Thymus (tissue), 11 donors: Measurements from ENCODE around the gene AGRN. TPM values are rescaled to one million over a fixed set of nuclear protein-coding genes. Genes with fewer than 3 reads are reported as not detected.
"Not testable (repeated sequence)": the region's sequence is repeated elsewhere in the genome, so short reads cannot be mapped to it uniquely, and the experiment has no call there.

ENCODE experiments used
- DNase-seq, 9 donors: peaks; one replicate each; pipeline ENCODE4 v3.0.0-alpha.2; 2013; ENCODE audit warnings: low spot score in 9 of 9, low read depth in 6 of 9, missing footprints in 1 of 9
- H3K27ac ChIP-seq, 2 donors: one replicate each; pipeline ENCODE4 v1.5.1; 2013; ENCODE audit warnings: control low read depth in 1 of 2, low read depth in 1 of 2, low read length in 1 of 2, mild to moderate bottlenecking in 1 of 2, moderate library complexity in 1 of 2
- H3K27me3 ChIP-seq, 2 donors: one replicate each; pipeline ENCODE4 v1.5.1; 2013; ENCODE audit warnings: low read length in 1 of 2; ENCODE audit not compliant: control insufficient read depth in 2 of 2, insufficient read depth in 1 of 2
- H3K36me3 ChIP-seq, 2 donors: one replicate each; pipeline ENCODE4 v1.5.1; 2013; ENCODE audit warnings: low read length in 1 of 2, mild to moderate bottlenecking in 1 of 2, moderate library complexity in 1 of 2; ENCODE audit not compliant: control insufficient read depth in 2 of 2, insufficient read depth in 2 of 2
- H3K4me1 ChIP-seq, 2 donors: one replicate each; pipeline ENCODE4 v1.5.1; 2013; ENCODE audit warnings: low read length in 2 of 2; ENCODE audit not compliant: control insufficient read depth in 2 of 2, insufficient read depth in 2 of 2
- H3K4me3 ChIP-seq, 2 donors: one replicate each; pipeline ENCODE4 v1.5.1; 2013; ENCODE audit warnings: low read length in 2 of 2, control low read depth in 1 of 2, mild to moderate bottlenecking in 1 of 2
- H3K9me3 ChIP-seq, 2 donors: one replicate each; pipeline ENCODE4 v1.5.1; 2013; ENCODE audit warnings: low read length in 1 of 2, mild to moderate bottlenecking in 1 of 2; ENCODE audit not compliant: control insufficient read depth in 2 of 2, insufficient read depth in 1 of 2
- whole genome bisulfite sequencing: extraction: QIAGEN DNeasy Blood & Tissue Kit; methylation state at CpG from one replicate; pipeline ENCODE4 v1.1.7; 2013; 5-methylcytosine and 5-hydroxymethylcytosine counted together
- polyA plus RNA-seq: library from polyadenylated mRNA; stranded (reverse); fragments of 200-250 nt; gene quantifications from one replicate; pipeline ENCODE4 v1.2.3, GENCODE V29; 2013
- total RNA-seq: library from RNA; stranded (reverse); fragments of 120-200 nt; gene quantifications from one replicate; pipeline ENCODE4 v1.2.4, GENCODE V29; 2013
- donor health status: healthy.

The AGRN gene
- total and polyA plus RNA-seq, 2 donors: 6.2 to 19.2 TPM

DNA sequence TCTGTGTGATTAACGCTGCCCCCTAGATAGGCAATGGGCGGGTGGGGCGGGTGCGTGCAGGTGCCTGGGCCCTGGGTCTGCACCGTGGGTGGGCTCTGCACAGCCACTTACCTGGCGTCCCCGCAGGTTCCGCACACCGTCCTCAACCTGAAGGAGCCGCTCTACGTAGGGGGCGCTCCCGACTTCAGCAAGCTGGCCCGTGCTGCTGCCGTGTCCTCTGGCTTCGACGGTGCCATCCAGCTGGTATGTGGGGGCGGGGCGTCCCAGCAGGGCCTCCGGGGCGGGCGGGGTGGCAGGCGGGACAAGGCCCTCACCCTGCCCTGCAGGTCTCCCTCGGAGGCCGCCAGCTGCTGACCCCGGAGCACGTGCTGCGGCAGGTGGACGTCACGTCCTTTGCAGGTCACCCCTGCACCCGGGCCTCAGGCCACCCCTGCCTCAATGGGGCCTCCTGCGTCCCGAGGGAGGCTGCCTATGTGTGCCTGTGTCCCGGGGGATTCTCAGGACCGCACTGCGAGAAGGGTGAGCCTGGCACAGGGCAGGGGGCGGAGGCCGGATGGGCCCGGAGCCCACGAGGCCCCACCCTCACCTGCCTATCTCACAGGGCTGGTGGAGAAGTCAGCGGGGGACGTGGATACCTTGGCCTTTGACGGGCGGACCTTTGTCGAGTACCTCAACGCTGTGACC lies 31.3 kb downstream of the AGRN start:
- peaks cover 0 to 4% of the 10 kb centered on the region in 2 donors for H3K9me3 ChIP-seq
- peaks cover 0 to 4% of the 10 kb centered on the region in 2 donors for H3K36me3 ChIP-seq
- no peak for DNase-seq
- no peaks in the 10 kb centered on the region for H3K27me3 ChIP-seq
- no peak overlapping the region for H3K27ac ChIP-seq
- no peaks in the 10 kb centered on the region for H3K4me1 ChIP-seq
- WGBS: 98% methylated on average over 46 of the region's 46 CpGs
- no peak overlapping the region for H3K4me3 ChIP-seq

DNA sequence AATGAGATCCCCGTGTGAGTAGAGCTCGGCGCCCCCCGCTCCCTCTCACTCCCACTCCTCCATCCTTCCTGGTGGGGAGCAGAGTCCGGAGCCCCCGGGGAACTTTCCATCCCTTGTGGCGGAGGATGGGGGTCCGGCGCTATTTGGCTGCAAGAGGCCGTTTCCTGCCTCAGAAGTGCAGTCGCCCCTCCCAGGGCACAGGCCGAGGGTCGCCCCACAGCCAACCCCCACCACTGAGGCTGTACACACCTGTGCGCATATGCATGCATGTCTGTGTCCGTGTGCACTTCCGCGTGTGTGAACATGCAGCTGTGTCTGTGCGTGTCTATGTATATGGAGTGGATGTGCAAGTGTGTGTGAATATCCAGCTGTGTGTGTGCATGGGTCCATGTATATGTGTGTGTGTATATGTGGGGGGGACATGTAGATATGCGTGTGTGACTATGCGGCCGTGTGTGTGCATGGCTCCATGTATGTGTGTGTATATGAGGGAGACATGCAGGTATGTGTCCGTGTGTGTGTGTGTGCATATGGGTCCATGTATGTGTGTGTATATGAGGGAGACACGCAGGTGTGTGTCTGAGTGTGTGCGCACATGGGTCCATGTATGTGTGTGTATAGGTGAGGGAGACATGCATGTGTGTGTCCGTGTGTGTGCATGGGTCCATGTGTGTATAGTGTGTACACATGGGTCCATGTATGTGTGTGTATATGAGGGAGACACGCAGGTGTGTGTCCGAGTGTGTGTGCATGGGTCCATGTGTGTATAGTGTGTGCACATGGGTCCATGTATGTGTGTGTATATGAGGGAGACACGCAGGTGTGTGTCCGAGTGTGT lies 32.3 kb downstream of the AGRN start:
- no peaks in the 10 kb centered on the region for H3K4me1 ChIP-seq
- no peaks in the 10 kb centered on the region for H3K36me3 ChIP-seq
- H3K27ac ChIP-seq: no peak overlapping the region
- WGBS: 96% methylated on average over 29 of the region's 29 CpGs
- H3K27me3 ChIP-seq: peaks cover 0 to 6% of the 10 kb centered on the region in 2 donors
- H3K9me3 ChIP-seq: peaks cover 0 to 4% of the 10 kb centered on the region in 2 donors
- no peak for DNase-seq
- no peak overlapping the region for H3K4me3 ChIP-seq

DNA sequence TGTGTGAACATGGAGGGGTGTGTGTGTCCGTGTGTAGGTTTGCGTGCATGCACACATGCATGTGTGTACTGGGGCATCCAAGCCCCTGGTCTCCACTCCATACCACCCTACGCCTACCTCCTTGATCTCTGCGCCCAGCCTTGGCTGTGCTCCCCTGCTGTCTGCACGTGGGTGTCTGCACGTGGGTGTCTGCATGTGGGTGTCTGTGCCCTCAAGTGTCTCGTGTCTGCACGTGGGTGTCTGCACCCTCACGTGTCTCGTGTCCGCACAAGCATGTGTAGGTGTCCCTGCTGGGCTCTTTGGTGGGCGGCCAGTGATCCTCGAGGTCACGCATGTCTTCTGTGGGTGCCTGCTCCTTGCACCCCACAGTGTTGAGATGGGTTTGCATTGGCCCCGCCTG lies 33.1 kb downstream of the AGRN start:
- Histone ChIP-seq H3K4me1 (no peaks in the 10 kb centered on the region), H3K27ac (no peak overlapping the region), H3K36me3 (no peaks in the 10 kb centered on the region), H3K4me3 (no peak overlapping the region), H3K9me3 (peaks cover 0 to 4% of the 10 kb centered on the region in 2 donors), H3K27me3 (peaks cover 2 to 14% of the 10 kb centered on the region in 2 donors)
- 96% methylated on average over 15 of the region's 15 CpGs for WGBS
- DNase-seq: no peak

DNA sequence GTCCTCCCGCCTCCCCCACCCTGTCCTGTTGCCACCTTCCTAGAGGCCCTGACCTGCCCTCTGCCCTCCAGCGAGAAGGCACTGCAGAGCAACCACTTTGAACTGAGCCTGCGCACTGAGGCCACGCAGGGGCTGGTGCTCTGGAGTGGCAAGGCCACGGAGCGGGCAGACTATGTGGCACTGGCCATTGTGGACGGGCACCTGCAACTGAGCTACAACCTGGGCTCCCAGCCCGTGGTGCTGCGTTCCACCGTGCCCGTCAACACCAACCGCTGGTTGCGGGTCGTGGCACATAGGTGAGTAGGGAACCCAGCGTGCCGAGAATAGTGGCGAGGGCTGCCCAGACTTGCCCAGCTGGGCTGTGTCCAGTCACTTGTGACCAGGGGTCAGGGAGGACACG lies 33.8 kb downstream of the AGRN start:
- H3K27me3 ChIP-seq: peaks cover 9 to 21% of the 10 kb centered on the region in 2 donors
- 98% methylated on average over 18 of the region's 18 CpGs for WGBS

DNA sequence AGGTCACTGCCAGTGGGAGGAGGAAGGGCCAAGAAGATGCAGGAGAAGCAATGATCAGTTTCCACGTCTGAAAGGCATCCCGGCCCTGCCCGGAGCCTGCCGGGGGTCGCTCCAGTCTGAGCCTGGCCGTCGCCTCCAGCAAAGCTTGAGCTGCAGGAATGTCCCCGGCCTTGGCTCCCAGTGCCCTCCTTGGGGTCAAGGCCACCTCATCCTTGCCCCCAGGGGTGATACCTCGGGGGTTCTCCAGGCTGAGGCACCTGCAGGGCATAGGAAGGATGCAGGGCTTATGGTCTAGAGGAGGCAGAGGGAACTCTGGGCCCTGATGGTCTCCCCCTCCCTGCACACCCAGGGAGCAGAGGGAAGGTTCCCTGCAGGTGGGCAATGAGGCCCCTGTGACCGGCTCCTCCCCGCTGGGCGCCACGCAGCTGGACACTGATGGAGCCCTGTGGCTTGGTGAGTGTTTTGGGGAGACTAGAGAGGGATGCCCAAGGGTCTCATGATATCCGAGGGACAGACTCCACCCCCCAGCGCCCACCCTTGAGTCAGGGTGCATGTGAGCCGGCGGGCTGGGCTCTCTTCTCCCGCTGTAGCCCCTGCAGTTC lies 34.3 kb downstream of the AGRN start:
- DNase-seq: no peak
- Histone ChIP-seq H3K9me3 (peaks cover 0 to 4% of the 10 kb centered on the region in 2 donors), H3K27ac (no peak overlapping the region), H3K4me3 (no peak overlapping the region), H3K36me3 (no peaks in the 10 kb centered on the region), H3K4me1 (peaks cover 0 to 9% of the 10 kb centered on the region in 2 donors), H3K27me3 (peaks cover 14 to 26% of the 10 kb centered on the region in 2 donors)
- WGBS: 97% methylated on average over 18 of the region's 18 CpGs

More for the DNA sequence above, 33.8 kb downstream of the AGRN start:
- Histone ChIP-seq H3K9me3 (peaks cover 0 to 4% of the 10 kb centered on the region in 2 donors), H3K27ac (no peak overlapping the region), H3K36me3 (no peaks in the 10 kb centered on the region), H3K4me1 (peaks cover 0 to 4% of the 10 kb centered on the region in 2 donors), H3K4me3 (no peak overlapping the region)
- DNase-seq: no peak

DNA sequence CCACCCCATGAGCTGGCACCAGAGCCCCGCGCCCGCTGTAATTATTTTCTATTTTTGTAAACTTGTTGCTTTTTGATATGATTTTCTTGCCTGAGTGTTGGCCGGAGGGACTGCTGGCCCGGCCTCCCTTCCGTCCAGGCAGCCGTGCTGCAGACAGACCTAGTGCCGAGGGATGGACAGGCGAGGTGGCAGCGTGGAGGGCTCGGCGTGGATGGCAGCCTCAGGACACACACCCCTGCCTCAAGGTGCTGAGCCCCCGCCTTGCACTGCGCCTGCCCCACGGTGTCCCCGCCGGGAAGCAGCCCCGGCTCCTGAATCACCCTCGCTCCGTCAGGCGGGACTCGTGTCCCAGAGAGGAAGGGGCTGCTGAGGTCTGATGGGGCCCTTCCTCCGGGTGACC lies 35.1 kb downstream of the AGRN start:
- Histone ChIP-seq H3K27ac (no peak overlapping the region), H3K4me3 (no peak overlapping the region), H3K27me3 (peaks cover 20 to 32% of the 10 kb centered on the region in 2 donors), H3K9me3 (peaks cover 0 to 2% of the 10 kb centered on the region in 2 donors), H3K4me1 (peaks cover 0 to 13% of the 10 kb centered on the region in 2 donors), H3K36me3 (no peaks in the 10 kb centered on the region)
- WGBS: 94% methylated on average over 23 of the region's 23 CpGs
- DNase-seq: no peak

DNA sequence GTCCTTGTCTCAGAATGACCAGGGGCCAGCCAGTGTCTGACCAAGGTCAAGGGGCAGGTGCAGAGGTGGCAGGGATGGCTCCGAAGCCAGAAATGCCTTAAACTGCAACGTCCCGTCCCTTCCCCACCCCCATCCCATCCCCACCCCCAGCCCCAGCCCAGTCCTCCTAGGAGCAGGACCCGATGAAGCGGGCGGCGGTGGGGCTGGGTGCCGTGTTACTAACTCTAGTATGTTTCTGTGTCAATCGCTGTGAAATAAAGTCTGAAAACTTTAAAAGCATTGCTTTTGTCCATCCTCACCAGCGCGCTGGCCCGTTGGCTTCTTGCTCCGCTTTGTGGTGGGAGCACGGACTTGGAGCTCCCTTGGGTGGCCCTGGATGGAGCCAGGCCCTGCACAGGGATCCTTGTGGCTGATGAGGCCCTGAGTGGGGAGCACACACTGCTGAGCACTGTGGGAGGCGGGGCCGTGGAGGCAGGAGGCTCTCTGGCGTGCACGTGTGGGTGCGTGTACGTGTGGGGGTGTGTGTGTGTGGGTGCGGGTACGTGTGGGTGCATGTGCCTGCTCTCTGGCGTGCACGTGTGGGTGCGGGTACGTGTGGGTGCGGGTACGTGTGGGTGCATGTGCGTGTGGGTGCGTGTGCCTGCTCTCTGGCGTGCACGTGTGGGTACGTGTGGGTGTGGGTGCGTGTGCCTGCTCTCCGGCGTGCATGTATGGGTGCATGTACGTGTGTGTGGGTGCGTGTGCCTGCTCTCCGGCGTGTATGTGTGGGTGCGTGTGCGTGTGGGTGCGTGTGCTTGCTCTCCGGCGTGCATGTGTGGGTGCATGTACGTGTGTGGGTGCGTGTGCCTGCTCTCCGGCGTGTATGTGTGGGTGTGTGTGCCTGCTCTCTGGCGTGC lies 36.2 kb downstream of the AGRN start:
- H3K4me3 ChIP-seq: no peak overlapping the region
- H3K9me3 ChIP-seq: peaks cover 0 to 2% of the 10 kb centered on the region in 2 donors
- peaks cover 0 to 13% of the 10 kb centered on the region in 2 donors for H3K4me1 ChIP-seq
- WGBS: 91% methylated on average over 50 of the region's 50 CpGs
- H3K36me3 ChIP-seq: no peaks in the 10 kb centered on the region
- H3K27me3 ChIP-seq: peaks cover 29 to 43% of the 10 kb centered on the region in 2 donors
- no peak overlapping the region for H3K27ac ChIP-seq
- DNase-seq: no peak

DNA sequence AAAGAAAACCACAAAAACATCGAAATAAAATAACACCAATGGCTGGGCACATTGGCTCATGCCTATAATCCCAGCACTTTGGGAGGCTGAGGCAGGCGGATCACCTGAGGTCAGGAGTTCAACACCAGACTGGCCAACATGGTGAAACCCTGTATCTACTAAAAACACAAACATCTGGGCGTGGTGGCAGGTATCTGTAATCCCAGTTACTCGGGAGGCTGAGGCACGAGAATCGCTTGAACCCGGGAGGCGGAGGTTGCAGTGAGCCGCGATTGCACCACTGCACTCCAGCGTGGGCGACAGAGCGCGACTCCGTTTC lies 37.8 kb downstream of the AGRN start:
- 84% methylated on average over 15 of the region's 15 CpGs for WGBS
- peaks cover 0 to 13% of the 10 kb centered on the region in 2 donors for H3K4me1 ChIP-seq
- not testable (repeated sequence) for H3K4me3 ChIP-seq, H3K9me3 ChIP-seq, H3K36me3 ChIP-seq, DNase-seq, H3K27ac ChIP-seq
- peaks cover 44 to 59% of the 10 kb centered on the region in 2 donors for H3K27me3 ChIP-seq
